Natural killer cell (primary cell): Measurements from ENCODE around the gene GPHN. TPM values are rescaled to one million over a fixed set of nuclear protein-coding genes. Genes with fewer than 3 reads are reported as not detected.

ENCODE experiments used
- ATAC-seq, 3 donors: fragments of 150-1000 bp in 2 of 3; fragments of 200-7000 bp in 1 of 3; cut with Tn5 transposase; 1 replicate in 1 of 3; 2 replicates in 2 of 3; pipeline ENCODE4 v1.10.0; 2021; ENCODE audit warnings: mild to moderate bottlenecking in 2 of 3, moderate library complexity in 2 of 3
- DNase-seq, 2 donors: peaks; one replicate each; pipeline versions ENCODE4 v3.0.0 to v3.0.0-alpha.2; 2013 to 2021; ENCODE audit warnings: mixed read lengths in 1 of 2
- H3K27ac ChIP-seq: one replicate; pipeline ENCODE4 v1.5.1; 2013; ENCODE audit warnings: mild to moderate bottlenecking, low read length
- H3K27me3 ChIP-seq: one replicate; pipeline ENCODE4 v1.6.1; 2013; ENCODE audit warnings: low read length; ENCODE audit not compliant: control insufficient read depth, insufficient read depth
- H3K36me3 ChIP-seq: one replicate; pipeline ENCODE4 v1.6.1; 2013; ENCODE audit warnings: low read length; ENCODE audit not compliant: control insufficient read depth, insufficient read depth
- H3K4me1 ChIP-seq: one replicate; pipeline ENCODE4 v1.6.1; 2013; ENCODE audit warnings: low read length; ENCODE audit not compliant: control insufficient read depth, insufficient read depth
- H3K4me3 ChIP-seq: one replicate; pipeline ENCODE4 v1.5.1; 2013; ENCODE audit warnings: low read length
- H3K9me3 ChIP-seq: one replicate; pipeline ENCODE4 v1.6.1; 2013; ENCODE audit warnings: low read length; ENCODE audit not compliant: control insufficient read depth, insufficient read depth
- H3K27ac Mint-ChIP-seq, 2 donors: one replicate each; pipeline ENCODE4 v1.8.0; 2022; ENCODE audit warnings: mild to moderate bottlenecking in 2 of 2, mixed read lengths in 2 of 2, moderate library complexity in 1 of 2
- H3K27me3 Mint-ChIP-seq, 2 donors: one replicate each; pipeline ENCODE4 v1.8.0; 2022; ENCODE audit warnings: low read depth in 2 of 2, mixed read lengths in 2 of 2
- H3K36me3 Mint-ChIP-seq: one replicate; pipeline ENCODE4 v1.8.0; 2022; ENCODE audit warnings: mixed read lengths
- H3K4me1 Mint-ChIP-seq, 2 donors: one replicate each; pipeline ENCODE4 v1.8.0; 2022; ENCODE audit warnings: mixed read lengths in 2 of 2
- H3K4me3 Mint-ChIP-seq: one replicate; pipeline ENCODE4 v1.8.0; 2022; ENCODE audit warnings: mild to moderate bottlenecking, moderate library complexity, mixed read lengths
- H3K9me3 Mint-ChIP-seq, 2 donors: one replicate each; pipeline ENCODE4 v1.8.0; 2022; ENCODE audit warnings: mixed read lengths in 2 of 2
- CTCF ChIP-seq: fragments of 200-600 bp; IDR thresholded peaks from one replicate; pipeline ENCODE4 v1.8.0; 2022; ENCODE audit warnings: antibody characterized with exemption
- WGBS: methylation state at CpG from one replicate; pipeline ENCODE4 v1.1.7; 2013; ENCODE audit warnings: missing lambda C conversion rate; ENCODE audit not compliant: insufficient coverage; 5-methylcytosine and 5-hydroxymethylcytosine counted together
- intact Hi-C: fragments of 100-400 bp; cut with micrococcal nuclease; formaldehyde crosslinking; loops from one replicate; pipeline ENCODE4 v1.14.2; 2022
- total RNA-seq, 4 donors: library from RNA; stranded (reverse); fragments of 120-200 nt in 1 of 4; gene quantifications; one replicate each; pipeline versions ENCODE4 v1.2.3 to v1.2.4, GENCODE V29; 2013 to 2022

Gene GPHN
- total RNA-seq, 3 donors from 2014 or later (not counting 1 experiment from before 2014, with no cell fraction given), result 6.3 to 9.4 (median 8.7) TPM

GRCh38 chr14:66696326-66696725 is 188.4 kb downstream of the GPHN start:
- Mint-ChIP-seq H3K27me3 (no peaks in the 10 kb centered on the region), H3K9me3 (peaks cover 10 to 13% of the 10 kb centered on the region in 2 donors), H3K36me3 (no peaks in the 10 kb centered on the region), H3K4me3 (no peak overlapping the region), H3K4me1 (no peaks in the 10 kb centered on the region), H3K27ac (no peak overlapping the region)
- DNase-seq (no peak), ATAC-seq (no peak)
- TF ChIP-seq CTCF, result no peak
- Histone ChIP-seq H3K27me3 (no peaks in the 10 kb centered on the region), H3K4me1 (no peaks in the 10 kb centered on the region), H3K4me3 (no peak overlapping the region), H3K27ac (no peak overlapping the region), H3K36me3 (no peaks in the 10 kb centered on the region), H3K9me3 (no peaks in the 10 kb centered on the region)
- intact Hi-C loops, result no loop called here
- WGBS, result 100% methylated on average over 2 of the region's 2 CpGs

- Mint-ChIP-seq H3K4me3 (no peak overlapping the region), H3K4me1 (no peaks in the 10 kb centered on the region), H3K27me3 (no peaks in the 10 kb centered on the region), H3K36me3 (peaks cover 8% of the 10 kb centered on the region), H3K9me3 (peaks cover 16 to 23% of the 10 kb centered on the region in 2 donors), H3K27ac (no peak overlapping the region)
- H3K27me3 ChIP-seq, result no peaks in the 10 kb centered on the region
- DNase-seq (no peak), ATAC-seq (no peak)
- H3K27ac ChIP-seq, result no peak overlapping the region
- H3K4me1 ChIP-seq, result no peaks in the 10 kb centered on the region
- H3K9me3 ChIP-seq, result no peaks in the 10 kb centered on the region
- 100% methylated on average over 1 of the region's 2 CpGs for WGBS
- no peaks in the 10 kb centered on the region for H3K36me3 ChIP-seq
- intact Hi-C loops, result no loop called here
- TF ChIP-seq CTCF, result no peak
- no peak overlapping the region for H3K4me3 ChIP-seq
Measured at GRCh38 chr14:66698503-66698902, 190.6 kb downstream of the GPHN start.

- H3K4me1 Mint-ChIP-seq, result no peaks in the 10 kb centered on the region
- intact Hi-C loops, result no loop called here
- no peak for TF ChIP-seq CTCF
- no peak overlapping the region for H3K4me3 ChIP-seq
- ATAC-seq, result no peak
- no peaks in the 10 kb centered on the region for H3K4me1 ChIP-seq
- no peaks in the 10 kb centered on the region for H3K9me3 ChIP-seq
- peaks cover 17 to 31% of the 10 kb centered on the region in 2 donors for H3K9me3 Mint-ChIP-seq
- H3K4me3 Mint-ChIP-seq, result no peak overlapping the region
- 98% methylated on average over 4 of the region's 4 CpGs for WGBS
- H3K27me3 Mint-ChIP-seq, result no peaks in the 10 kb centered on the region
- no peaks in the 10 kb centered on the region for H3K27me3 ChIP-seq
- H3K36me3 Mint-ChIP-seq, result peaks cover 19% of the 10 kb centered on the region
- no peaks in the 10 kb centered on the region for H3K36me3 ChIP-seq
- no peak for DNase-seq
- H3K27ac ChIP-seq, result no peak overlapping the region
- H3K27ac Mint-ChIP-seq, result no peak overlapping the region
Measured at GRCh38 chr14:66701813-66702212, 193.9 kb downstream of the GPHN start.

GRCh38 chr14:66708267-66708666 is 200.3 kb downstream of the GPHN start:
- H3K4me1 ChIP-seq, result no peaks in the 10 kb centered on the region
- no peaks in the 10 kb centered on the region for H3K36me3 ChIP-seq
- no peak overlapping the region for H3K27ac Mint-ChIP-seq
- ATAC-seq, result no peak
- H3K9me3 Mint-ChIP-seq, result peaks cover 14 to 24% of the 10 kb centered on the region in 2 donors
- no peak overlapping the region for H3K4me3 Mint-ChIP-seq
- intact Hi-C loops, result no loop called here
- no peak for DNase-seq
- no peaks in the 10 kb centered on the region for H3K27me3 Mint-ChIP-seq
- H3K4me1 Mint-ChIP-seq, result peaks cover 0 to 3% of the 10 kb centered on the region in 2 donors
- H3K4me3 ChIP-seq, result no peak overlapping the region
- TF ChIP-seq CTCF, result no peak
- H3K36me3 Mint-ChIP-seq, result peaks cover 15% of the 10 kb centered on the region
- H3K27ac ChIP-seq, result no peak overlapping the region
- no peaks in the 10 kb centered on the region for H3K27me3 ChIP-seq
- no peaks in the 10 kb centered on the region for H3K9me3 ChIP-seq
